NOMO-1 (cell line): Measurements from ENCODE around the gene PACSIN2.
"Not testable (repeated sequence)": the region's sequence is repeated elsewhere in the genome, so short reads cannot be mapped to it uniquely, and the experiment has no call there.

Experiments used
- DNase-seq, 2 experiments: peaks; one replicate each; lab custom pipeline; 2025; ENCODE audit not compliant: unreplicated experiment in 2 of 2; lab: John Stamatoyannopoulos, UW

Gene PACSIN2

DNA sequence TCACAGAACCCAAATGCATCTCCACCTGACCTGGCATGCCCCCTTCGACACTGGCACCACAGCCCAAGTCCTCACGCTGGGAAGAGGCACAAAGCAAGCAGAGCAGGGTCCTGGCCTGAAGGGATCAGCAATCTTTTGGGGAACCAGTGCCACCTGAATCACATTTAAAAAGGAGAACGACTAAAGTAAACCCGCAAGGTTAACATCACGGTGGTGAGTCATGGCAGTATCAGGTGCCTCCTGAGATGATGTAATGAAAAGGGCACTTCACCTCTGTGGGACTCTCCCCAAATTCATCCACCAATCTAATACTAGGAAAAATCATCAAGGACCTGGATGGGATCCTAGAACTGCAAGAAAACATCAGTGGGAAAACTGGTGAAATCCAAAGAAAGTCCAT is 44.9 kb downstream of the PACSIN2 start:
- no peak for DNase-seq

DNA sequence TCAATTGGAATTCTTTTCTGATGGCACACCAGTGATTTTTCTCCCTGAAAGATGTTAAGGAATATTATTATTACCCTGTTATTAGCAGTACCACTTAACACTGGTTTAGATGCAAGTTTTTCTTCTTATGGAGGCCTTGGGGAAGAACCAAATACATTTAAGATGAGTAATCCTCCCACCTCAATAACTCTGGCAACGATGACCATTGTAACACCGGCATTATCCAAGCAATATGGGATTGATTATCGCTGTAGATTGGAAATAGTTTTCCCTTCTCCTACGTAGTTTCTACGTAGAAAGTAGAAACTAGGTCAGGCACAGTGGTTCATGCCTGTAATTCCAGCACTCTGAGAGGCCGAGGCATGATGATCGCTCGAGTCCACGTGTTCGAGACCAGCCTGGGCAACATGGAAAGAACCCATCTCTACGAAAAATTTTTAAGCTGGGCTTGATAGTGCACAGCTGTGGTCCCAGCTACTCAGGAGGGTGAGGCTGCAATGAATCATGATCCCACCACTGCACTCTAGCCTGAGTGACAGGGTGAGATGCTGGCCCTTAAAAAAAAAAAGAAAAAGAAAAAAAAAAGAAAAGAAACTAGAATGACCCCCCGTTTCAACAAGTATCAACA is 45.5 kb downstream of the PACSIN2 start:
- DNase-seq, result no peak

DNA sequence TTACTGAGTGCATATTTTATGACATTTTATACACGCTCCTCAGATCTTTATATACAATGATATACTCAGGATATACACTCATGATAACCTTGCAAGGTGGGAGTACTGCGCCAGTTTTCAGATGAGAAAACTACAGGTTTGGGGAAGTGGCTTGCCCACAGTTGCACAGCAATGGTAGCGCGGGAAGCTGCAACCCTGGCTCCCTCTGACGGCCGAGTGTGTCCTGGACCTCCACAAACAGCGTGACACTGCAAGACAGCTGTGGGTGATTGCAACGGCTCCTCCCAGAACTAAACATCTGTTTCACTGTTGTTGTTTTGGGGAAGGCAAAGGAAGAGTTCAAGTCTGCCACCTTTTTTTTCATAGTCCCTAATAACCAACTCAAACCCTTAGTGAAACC is 47.0 kb downstream of the PACSIN2 start:
- DNase-seq, result peak; percentile 55 to 80

DNA sequence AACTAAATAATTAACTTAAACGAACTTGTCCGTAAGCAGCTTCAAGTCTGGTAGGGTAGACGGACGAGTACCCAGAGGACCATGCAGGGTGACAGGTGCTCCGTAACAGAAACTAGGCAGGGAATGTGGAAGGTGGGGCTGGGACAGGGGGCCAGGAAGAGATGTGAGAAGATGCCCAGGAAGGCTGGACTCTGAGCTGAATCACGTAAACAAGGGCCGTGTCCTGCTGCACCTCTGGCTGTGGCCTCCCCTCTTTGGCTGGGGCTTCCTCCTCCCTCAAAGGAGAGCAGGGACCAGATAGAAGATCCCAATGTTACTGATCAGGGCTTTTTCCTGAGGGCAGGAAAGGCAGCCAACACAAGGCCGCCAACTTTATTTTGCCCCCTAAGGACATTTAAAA is 47.9 kb downstream of the PACSIN2 start:
- DNase-seq, result no peak

DNA sequence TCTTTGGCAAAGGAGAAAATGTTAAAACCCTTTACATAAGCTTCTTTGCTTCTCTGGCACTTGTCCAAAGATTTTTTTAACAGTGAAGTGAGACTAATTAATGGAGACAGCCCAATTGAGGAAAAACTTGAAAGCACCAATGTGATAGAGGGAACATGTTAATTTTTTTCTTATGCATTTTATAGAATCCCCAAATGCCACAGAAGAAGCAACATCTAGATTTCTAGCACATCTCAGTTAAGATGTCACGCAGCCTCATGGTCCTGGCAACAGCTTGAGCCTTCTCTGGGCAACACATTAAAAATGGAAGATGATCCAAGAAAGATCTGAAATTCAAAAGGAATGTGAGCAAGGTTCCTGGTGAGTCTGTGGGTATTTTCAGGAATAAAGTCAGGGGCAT is 48.5 kb downstream of the PACSIN2 start:
- no peak for DNase-seq

DNA sequence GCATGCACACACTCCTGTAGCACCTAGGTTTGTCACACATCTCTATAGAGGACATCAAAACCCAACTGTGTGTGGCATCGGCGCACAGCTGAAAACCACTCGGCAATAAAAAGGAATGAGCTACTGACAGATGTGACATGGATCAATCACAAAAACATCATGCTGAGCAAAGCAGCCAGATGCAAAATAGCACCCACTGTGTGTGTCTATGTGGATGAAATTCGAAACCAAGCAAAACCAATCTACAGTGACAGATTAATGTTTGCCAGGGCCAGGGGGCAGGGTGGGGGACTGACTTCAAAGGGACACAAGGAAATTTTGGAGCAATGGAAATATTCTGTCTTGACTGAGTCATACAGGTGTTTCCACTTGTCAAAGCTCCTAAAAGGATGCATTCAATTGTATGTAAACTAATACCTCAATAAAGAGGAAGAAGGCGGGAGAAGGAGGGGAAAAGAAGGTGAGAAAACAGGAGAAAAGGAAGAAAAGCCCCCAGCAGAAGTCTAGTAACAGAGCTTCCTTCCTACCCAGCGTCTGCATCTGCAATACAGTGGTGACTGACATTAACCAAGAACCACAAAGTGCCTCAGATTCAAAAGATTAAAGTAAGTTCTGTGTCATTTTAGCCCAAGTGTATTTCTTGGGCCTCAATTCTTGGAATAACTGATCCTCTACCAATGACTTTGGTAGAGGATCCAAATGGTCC is 49.8 kb downstream of the PACSIN2 start:
- DNase-seq, result no peak

DNA sequence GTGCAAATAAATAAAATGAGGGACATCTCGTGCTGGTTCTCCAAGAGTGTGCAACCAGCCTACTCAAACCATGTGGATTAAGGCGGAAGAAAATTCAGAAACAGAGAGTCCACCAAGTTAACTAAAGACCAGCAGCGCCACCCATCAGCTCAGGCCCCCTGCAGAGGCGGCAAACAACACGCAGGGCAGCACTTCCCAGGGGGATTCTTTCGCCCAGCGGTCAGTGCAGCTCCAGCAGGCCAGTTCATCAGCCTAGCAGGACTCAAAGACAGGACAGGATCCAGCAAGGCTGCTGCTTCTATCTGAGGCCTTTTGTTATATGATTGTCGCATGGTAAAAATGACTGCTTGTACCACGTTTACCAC is 51.7 kb downstream of the PACSIN2 start:
- DNase-seq, result no peak

DNA sequence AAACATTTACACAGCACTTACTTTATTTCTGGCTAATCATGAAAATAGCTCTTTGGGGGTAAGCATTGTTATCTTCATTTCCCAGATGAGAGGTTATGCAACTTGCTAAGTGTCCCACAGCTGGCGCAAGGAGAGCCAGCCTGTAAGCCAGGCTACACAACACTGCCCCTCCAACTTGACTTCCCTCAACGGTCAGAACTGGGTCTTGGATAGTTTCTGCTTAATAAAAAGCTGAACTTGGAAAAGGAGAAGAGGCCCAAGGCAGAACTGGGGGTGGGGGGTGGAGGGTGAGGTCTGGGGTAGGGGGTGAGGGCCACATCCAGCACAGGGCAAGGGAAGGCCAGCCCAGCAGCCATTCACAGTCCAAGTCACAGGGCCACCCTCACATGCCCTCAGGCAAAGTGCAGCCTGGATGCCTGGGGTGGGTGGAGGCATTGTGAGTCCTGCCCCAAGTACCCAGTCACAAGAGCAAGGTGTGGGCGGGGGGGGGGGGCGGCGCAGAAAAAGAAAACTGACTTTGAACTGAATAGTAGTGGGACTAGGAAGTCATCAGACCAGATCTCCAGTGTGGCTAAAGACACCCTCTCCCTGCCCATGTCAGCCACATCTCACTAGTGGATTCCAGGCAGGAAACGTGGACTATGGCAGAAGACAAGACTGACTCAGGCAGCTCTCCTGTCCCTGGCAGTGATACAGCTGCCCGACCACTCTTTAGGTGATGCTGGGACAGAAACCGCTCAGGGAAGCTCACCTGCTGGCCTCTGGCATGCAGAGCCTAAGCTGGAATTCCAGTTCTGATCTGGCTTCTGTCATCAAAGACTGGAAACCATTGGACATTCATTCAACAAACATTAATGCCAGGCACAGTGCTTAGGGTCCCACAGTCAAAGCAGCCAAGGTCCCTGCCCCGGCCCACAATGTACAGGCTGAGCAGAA is 52.4 kb downstream of the PACSIN2 start:
- peak; percentile 37 to 51 for DNase-seq

DNA sequence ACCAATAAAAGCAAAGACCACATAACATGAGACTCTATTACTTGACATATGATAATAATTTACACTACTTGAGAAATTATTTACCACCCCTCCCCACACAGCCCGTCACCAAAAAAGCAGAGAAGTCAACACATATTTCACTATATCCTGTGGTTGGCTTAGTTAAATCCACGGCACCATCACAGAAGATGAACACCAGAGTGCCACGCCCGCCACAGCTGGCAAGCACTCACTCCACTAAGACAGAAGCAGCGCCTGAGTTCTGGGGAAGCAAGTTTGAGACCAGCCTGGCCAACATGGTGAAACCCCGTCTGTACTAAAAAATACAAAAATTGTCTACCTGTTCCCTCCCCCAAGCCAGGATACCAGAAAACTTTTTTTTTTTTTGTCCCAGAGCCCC is 53.1 kb downstream of the PACSIN2 start:
- DNase-seq, result peak; percentile 12 to 14

DNA sequence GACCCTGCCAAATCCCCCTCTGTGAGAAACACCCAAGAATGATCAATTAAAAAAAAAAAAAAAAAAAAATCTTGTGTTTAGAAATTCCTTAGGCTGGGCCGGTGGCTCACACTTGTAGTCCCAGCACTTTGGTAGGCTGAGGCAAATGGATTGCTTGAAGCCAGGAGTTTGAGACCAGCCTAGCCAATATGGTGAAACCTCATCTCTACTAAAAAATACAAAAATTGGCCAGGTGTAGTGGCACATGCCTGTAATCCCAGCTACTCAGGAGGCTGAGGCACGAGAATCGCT is 53.6 kb downstream of the PACSIN2 start:
- DNase-seq, result not testable (repeated sequence)

DNA sequence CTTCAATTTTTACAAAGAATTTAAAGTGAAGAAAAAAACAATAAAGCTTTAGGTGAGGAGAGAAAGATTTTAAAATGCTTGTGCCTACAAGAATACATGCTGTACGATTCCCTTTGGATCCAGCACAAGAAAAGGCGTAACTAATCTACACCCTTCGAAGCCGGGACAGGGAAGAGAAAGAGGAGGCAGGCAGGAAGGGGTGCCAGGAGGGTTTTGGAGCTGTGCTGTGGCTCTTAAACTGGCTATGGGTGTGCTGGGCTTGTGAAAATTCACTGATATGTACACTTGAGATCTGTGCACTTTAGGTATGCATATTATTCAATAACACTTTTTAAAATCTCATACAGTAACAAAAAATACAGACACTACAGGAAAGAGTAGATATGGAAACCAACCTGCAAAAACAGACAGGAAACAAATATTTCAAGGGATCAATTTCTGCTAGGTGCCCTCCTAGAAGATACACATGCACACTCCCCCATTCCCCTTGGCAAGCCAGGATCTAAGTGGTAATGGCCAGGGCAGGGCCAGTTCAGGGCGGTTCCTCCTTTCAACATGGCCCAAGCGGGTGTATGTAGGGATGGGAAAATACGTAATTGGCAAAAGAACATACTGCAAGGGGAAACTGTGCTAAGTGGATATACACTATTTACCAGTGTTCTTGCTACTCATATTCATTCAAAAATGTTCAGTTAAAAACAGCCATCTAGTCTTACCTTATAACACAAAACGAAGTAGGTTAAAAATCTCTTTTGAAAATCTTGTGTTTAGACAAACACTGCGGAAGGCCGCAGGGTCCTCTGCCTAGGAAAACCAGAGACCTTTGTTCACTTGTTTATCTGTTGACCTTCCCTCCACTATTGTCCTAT is 54.2 kb downstream of the PACSIN2 start:
- no peak for DNase-seq

DNA sequence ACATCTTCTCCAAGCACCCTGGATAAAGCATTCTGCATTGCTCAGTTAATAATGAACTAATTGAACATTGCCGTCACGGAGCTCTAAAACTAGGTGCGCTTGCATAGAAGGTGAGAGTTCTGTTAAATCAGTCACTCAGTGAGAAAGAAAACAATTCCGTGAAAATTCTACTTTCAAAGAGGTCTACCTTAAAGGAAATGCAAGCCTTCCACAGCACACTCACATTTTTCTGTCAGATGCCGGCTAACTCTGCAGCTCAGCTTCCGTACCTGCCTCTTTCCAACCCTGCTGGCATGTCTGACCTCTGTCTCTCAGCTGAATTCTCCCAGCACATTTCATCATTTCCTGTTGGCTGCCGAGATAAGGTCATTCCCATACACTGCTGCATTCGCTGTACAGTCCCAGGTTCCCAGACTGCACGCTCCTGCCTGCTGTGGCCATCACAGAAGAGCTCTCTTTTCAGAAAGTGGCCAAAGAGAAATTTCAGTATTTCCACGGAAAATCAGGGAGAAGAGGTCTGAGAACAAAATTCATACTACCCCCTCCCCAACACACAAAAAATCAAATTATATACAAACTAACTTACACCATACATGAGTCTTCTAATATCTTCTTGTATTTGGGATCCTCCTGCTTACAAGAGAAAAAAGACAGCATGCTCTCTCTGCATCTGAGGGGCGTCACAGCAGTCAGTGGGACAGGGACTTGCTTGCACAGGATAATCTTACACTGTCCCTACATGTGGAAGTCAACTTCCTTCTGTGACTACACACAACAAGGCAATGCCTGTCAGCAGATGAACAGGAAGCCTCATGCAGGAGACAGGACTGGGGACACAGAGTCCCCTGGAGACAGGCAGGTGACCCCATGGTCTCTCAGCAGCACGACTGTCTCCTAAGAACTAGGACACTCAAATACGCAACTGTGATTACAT is 55.1 kb downstream of the PACSIN2 start:
- DNase-seq, result peak in 1 of 2 experiments; percentile 10

DNA sequence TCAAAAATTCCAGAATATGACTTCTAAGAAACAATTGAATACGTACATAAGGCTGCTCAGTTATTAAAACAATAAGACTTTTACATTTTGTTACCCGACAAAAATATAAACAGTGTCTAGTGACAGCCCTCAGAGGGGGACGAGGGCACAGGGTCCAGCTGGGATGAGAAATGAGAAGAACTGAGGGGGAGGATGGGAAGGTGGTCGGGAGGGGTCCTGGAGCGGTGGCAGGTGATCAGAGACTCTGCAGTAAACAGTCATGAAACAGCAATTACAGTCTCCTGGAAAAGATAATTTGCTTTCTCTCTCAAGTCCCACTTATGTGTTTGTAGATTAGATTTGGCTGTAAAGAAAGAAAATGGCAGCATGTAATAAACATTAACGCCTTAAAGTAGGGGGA is 56.0 kb downstream of the PACSIN2 start:
- DNase-seq, result no peak

DNA sequence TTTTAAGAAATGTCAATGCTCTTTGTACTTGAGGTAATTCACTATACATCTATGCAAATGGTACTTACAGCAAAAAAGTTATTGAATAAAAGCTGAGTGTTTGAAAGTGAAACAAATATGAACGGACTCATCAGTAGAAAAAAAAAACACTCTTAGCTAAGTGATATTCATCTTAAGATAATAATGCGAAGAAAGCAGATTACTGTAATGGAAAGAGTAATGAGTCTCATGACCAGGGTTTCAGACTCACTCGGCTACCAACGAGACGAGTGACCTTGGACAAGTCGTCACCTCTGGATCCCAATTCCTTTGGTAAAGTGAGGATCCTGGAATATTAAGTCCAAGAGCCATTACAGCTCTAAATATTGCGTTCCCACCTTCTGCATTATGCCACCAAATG is 57.0 kb downstream of the PACSIN2 start:
- DNase-seq, result no peak

DNA sequence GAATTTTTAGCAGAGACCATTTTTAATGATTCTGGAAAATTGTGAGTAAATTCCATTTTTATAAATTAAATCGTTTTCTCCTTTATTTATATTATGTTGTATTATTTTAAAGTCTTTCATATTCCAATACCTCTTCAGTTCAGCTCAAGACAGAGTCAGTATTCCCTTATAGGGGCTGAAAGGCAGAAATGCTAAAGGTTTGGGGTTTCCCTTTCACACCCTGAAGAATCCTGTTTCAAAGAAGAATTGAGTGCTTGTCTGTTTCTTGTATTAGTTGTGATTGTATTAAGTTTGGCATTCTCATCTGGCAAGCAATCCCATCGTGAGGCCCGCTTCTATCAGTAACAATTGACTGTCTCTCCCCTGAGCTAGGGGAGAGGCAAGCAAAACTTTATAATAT is 57.4 kb downstream of the PACSIN2 start:
- no peak for DNase-seq

DNA sequence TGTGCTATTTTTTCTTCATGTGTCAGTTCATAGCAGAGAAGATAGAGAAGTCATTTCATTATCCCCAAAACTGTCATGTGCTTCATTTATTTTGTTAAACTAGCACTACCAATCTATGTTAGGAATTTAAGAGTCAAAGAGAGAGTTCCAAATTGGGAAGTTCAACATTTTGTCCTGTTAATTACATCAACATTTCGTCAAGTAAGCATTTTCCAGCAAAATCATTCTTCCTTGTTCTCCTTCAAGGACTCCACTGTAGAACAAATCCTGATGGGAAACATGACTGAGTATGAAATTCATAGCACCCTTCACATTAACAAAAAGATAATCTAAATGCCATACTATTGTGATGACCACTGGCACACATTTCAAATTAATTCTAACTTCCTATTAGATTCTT is 59.1 kb downstream of the PACSIN2 start:
- DNase-seq, result no peak

DNA sequence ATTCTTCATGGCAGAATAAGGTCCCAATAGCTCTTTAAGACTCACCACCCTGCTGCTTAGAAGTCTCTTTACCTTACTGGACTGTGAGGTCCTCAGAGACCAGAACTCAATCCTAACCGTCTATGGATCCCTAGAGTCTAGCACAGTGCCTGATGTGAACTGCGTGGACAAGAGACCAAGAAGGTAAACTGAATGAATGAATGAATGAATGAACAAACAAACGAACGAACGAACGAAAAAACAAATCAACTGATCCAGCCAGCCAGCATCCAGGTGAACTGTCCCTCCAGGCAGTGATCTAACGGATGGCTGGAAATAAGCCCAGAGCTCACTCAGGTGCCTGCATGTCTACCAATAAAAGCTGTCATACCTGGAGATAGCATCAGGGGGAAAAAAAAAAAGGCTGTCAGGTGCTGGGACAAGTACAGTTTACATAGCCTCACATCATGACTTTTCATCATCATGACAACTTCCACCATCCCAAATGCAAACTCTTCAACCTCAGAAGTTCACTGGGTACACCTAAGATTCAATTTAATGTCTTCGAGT is 59.8 kb downstream of the PACSIN2 start:
- DNase-seq, result no peak

DNA sequence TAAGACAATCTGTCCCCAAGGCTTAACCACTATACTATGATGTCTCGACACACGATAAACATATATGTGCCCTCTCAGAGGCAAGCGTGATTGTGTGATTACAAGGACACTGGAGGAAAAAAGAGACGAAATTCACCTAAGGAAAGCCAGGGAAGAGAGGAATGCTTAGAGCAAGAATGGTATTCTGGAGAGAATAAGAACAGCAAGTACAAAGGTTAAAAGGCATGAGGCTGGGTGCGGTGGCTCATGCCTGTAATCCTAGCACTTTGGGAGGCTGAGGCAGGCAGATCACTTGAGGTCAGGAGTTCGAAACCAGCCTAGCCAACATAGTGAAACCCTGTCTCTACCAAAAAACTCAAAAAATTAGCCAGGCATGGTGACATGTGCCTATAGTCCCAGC is 61.2 kb downstream of the PACSIN2 start:
- not testable (repeated sequence) for DNase-seq

DNA sequence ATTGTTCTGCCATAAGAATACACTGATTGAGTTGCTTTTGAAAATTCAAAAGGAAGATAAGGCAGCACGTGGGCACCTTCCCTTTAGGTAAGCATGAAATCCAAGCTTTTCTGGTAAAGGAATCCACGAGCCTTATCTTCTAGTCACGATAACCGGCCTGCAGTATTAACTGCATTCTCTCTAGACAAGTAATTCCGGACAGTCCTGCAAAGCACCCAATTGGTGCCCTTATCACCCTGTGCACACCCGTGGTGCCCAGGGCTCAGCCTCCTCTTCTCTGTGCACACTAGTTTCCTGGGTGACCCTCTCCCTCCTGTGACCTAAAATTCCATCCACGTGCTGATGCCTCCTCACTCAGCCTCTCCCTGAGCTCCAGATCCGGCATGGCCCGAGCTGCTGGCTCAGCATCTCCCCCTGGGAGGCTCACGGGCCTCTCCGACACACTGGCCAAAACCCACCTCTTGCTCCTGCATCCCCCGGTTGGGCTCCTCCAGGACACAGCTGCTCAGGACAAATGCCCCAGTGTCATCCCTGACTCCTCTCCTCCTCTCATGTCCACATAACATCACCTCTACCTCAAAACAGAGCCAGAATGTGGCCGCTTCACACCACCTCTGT is 63.7 kb downstream of the PACSIN2 start:
- no peak for DNase-seq
